ENCODE data around the gene HERC5.

GRCh38 chr4:88467392-88467791 lies 10.5 kb downstream of the HERC5 start:
- TF ChIP-seq HDGF (IDR thresholded peaks at IDR 0.05; ENCODE audit: borderline replicate concordance) (no peak), SUZ12 (IDR thresholded peaks at IDR 0.05) (no peak), CTBP1 (IDR thresholded peaks at IDR 0.05; ENCODE audit: borderline replicate concordance) (no peak), ELF4 (IDR thresholded peaks at IDR 0.05) (no peak), FOXK2 (IDR thresholded peaks at IDR 0.05) (no peak), TARDBP (IDR thresholded peaks at IDR 0.05) (no peak), L3MBTL2 (conservative IDR thresholded peaks at IDR 0.05) (no peak), ARNT (IDR thresholded peaks at IDR 0.05) (no peak), FOXA1 (IDR thresholded peaks at IDR 0.05) (no peak), SP1 (IDR thresholded peaks at IDR 0.05) (no peak)

All from HEK293T (cell line).